Measurements from ENCODE around the gene DMAP1. TPM values are rescaled to one million over a fixed set of nuclear protein-coding genes. Genes with fewer than 3 reads are reported as not detected.

DMAP1 gene
- total and polyA plus RNA-seq, 9 of the 15 experiments (the other 6 are each of a cell fraction or from before 2014, with no cell fraction given) = 1.5 to 51.2 (median 30.3) TPM

GRCh38 chr1:44213222-44214112 lies at the start of gene DMAP1 (continued):
- TF ChIP-seq, protein P1, sequence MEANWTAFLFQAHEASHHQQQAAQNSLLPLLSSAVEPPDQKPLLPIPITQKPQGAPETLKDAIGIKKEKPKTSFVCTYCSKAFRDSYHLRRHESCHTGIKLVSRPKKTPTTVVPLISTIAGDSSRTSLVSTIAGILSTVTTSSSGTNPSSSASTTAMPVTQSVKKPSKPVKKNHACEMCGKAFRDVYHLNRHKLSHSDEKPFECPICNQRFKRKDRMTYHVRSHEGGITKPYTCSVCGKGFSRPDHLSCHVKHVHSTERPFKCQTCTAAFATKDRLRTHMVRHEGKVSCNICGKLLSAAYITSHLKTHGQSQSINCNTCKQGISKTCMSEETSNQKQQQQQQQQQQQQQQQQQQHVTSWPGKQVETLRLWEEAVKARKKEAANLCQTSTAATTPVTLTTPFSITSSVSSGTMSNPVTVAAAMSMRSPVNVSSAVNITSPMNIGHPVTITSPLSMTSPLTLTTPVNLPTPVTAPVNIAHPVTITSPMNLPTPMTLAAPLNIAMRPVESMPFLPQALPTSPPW (CRISPR knock-in tag; IDR thresholded peaks at IDR 0.05) = peak; percentile 87
- TF ChIP-seq NUFIP1 (IDR thresholded peaks at IDR 0.05; ENCODE audit: partially characterized antibody) (peak; percentile 13), ZFP30 (CRISPR knock-in tag; IDR thresholded peaks at IDR 0.05; ENCODE audit: borderline replicate concordance) (no peak), HDAC1 (IDR thresholded peaks at IDR 0.05) (peak in 1 of 2 experiments; percentile 64; a peak in 1 of 4 replicates), SMARCA4 (IDR thresholded peaks at IDR 0.05) (no peak), ZBTB2 (IDR thresholded peaks at IDR 0.05) (peak; percentile 79; the same call in 1 of the 2 replicates), SOX6 (IDR thresholded peaks at IDR 0.05) (peak; percentile 67), ZNF184 (CRISPR knock-in tag; IDR thresholded peaks at IDR 0.05) (no peak), ZNF311 (CRISPR knock-in tag; IDR thresholded peaks at IDR 0.05) (no peak), ZNF384 (IDR thresholded peaks at IDR 0.05; ENCODE audit: low read depth, low read length) (0 out of 2 replicates have a peak, but pooled peaks have one; percentile 49), ZC3H8 (IDR thresholded peaks at IDR 0.05) (no peak), RCOR1 (IDR thresholded peaks at IDR 0.05; ENCODE audit: borderline replicate concordance in 1 of 2, low read depth in 2 of 2, low read length in 2 of 2) (peak in 1 of 2 experiments; percentile 83; a peak in 2 of 4 replicates), ZNF23 (CRISPR knock-in tag; IDR thresholded peaks at IDR 0.05) (0 out of 2 replicates have a peak, but pooled peaks have one; percentile 5), ZNF3 (CRISPR knock-in tag; IDR thresholded peaks at IDR 0.05) (no peak), PTBP1 (IDR thresholded peaks at IDR 0.05; ENCODE audit: low read depth, low read length) (peak; percentile 67; the same call in 1 of the 2 replicates), RAD51 (IDR thresholded peaks at IDR 0.05; ENCODE audit: borderline replicate concordance, low read depth) (no peak; the same call in 1 of the 2 replicates), TAF9B (IDR thresholded peaks at IDR 0.05; ENCODE audit: partially characterized antibody) (peak; percentile 60)
- TF ChIP-seq, protein P2, sequence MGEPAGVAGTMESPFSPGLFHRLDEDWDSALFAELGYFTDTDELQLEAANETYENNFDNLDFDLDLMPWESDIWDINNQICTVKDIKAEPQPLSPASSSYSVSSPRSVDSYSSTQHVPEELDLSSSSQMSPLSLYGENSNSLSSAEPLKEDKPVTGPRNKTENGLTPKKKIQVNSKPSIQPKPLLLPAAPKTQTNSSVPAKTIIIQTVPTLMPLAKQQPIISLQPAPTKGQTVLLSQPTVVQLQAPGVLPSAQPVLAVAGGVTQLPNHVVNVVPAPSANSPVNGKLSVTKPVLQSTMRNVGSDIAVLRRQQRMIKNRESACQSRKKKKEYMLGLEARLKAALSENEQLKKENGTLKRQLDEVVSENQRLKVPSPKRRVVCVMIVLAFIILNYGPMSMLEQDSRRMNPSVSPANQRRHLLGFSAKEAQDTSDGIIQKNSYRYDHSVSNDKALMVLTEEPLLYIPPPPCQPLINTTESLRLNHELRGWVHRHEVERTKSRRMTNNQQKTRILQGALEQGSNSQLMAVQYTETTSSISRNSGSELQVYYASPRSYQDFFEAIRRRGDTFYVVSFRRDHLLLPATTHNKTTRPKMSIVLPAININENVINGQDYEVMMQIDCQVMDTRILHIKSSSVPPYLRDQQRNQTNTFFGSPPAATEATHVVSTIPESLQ (CRISPR knock-in tag; IDR thresholded peaks at IDR 0.05) = no peak; the same call in 1 of the 2 replicates
- TF ChIP-seq, protein P3, sequence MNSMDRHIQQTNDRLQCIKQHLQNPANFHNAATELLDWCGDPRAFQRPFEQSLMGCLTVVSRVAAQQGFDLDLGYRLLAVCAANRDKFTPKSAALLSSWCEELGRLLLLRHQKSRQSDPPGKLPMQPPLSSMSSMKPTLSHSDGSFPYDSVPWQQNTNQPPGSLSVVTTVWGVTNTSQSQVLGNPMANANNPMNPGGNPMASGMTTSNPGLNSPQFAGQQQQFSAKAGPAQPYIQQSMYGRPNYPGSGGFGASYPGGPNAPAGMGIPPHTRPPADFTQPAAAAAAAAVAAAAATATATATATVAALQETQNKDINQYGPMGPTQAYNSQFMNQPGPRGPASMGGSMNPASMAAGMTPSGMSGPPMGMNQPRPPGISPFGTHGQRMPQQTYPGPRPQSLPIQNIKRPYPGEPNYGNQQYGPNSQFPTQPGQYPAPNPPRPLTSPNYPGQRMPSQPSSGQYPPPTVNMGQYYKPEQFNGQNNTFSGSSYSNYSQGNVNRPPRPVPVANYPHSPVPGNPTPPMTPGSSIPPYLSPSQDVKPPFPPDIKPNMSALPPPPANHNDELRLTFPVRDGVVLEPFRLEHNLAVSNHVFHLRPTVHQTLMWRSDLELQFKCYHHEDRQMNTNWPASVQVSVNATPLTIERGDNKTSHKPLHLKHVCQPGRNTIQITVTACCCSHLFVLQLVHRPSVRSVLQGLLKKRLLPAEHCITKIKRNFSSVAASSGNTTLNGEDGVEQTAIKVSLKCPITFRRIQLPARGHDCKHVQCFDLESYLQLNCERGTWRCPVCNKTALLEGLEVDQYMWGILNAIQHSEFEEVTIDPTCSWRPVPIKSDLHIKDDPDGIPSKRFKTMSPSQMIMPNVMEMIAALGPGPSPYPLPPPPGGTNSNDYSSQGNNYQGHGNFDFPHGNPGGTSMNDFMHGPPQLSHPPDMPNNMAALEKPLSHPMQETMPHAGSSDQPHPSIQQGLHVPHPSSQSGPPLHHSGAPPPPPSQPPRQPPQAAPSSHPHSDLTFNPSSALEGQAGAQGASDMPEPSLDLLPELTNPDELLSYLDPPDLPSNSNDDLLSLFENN (IDR thresholded peaks at IDR 0.05; ENCODE audit: low read depth in 2 of 2, low read length in 2 of 2) = peak in 1 of 2 experiments; percentile 67; a peak in 1 of 4 replicates

All from K562 (cell line).